CD14-positive monocyte (primary cell): Measurements from ENCODE around the gene IMMP2L. TPM values are rescaled to one million over a fixed set of nuclear protein-coding genes. Genes with fewer than 3 reads are reported as not detected.

Source experiments
- DNase-seq, 3 donors: peaks; one replicate each; pipeline ENCODE4 v3.0.0-alpha.2; 2011 to 2022
- H2AFZ ChIP-seq: 2 replicates; pipeline ENCODE4 v1.6.0; 2012; ENCODE audit warnings: mild to moderate bottlenecking, low read depth, low read length, inconsistent platforms; ENCODE audit not compliant: insufficient read depth, poor library complexity, severe bottlenecking
- H3K27ac ChIP-seq, 2 donors: 1 replicate in 1 of 2; 2 replicates in 1 of 2; pipeline ENCODE4 v1.5.1; 2012 to 2013; ENCODE audit warnings: low read length in 2 of 2, control low read depth in 1 of 2, inconsistent platforms in 1 of 2, low read depth in 1 of 2, mild to moderate bottlenecking in 1 of 2
- H3K27me3 ChIP-seq, 2 donors: one replicate each; pipeline versions ENCODE4 v1.6.0 to v1.6.1; 2011 to 2013; ENCODE audit warnings: low read length in 2 of 2; ENCODE audit not compliant: control insufficient read depth in 2 of 2, insufficient read depth in 2 of 2
- H3K36me3 ChIP-seq, 2 donors: replicated peaks in 1 of 2; 1 replicate in 1 of 2; 2 replicates in 1 of 2; pipeline versions ENCODE4 v1.5.1 to v1.6.1; 2012 to 2013; ENCODE audit warnings: low read length in 2 of 2, control low read depth in 1 of 2, inconsistent platforms in 1 of 2, mild to moderate bottlenecking in 1 of 2; ENCODE audit not compliant: insufficient read depth in 2 of 2, control insufficient read depth in 1 of 2
- H3K4me1 ChIP-seq, 2 donors: 1 replicate in 1 of 2; 2 replicates in 1 of 2; pipeline versions ENCODE4 v1.5.1 to v1.6.1; 2012 to 2013; ENCODE audit warnings: low read length in 2 of 2, control low read depth in 1 of 2, inconsistent platforms in 1 of 2, mild to moderate bottlenecking in 1 of 2, moderate library complexity in 1 of 2; ENCODE audit not compliant: insufficient read depth in 2 of 2, control insufficient read depth in 1 of 2
- H3K4me2 ChIP-seq: replicated peaks from 2 replicates; pipeline ENCODE3; 2012; ENCODE audit warnings: low read length, moderate library complexity, mild to moderate bottlenecking; ENCODE audit not compliant: poor library complexity, severe bottlenecking; ENCODE audit errors: extremely low read depth
- H3K4me3 ChIP-seq, 3 experiments: fragments of 200-600 bp in 1 of 3; sonication (generic) in 1 of 3; replicated peaks in 1 of 3; 1 replicate in 2 of 3; 2 replicates in 1 of 3; pipeline ENCODE4 v1.5.1; 2011 to 2013; ENCODE audit warnings: low read length in 3 of 3, mild to moderate bottlenecking in 3 of 3, control low read depth in 2 of 3, low read depth in 2 of 3, inconsistent platforms in 1 of 3, moderate library complexity in 1 of 3
- H3K79me2 ChIP-seq: 2 replicates; pipeline ENCODE4 v1.6.0; 2012; ENCODE audit warnings: mild to moderate bottlenecking, control low read depth, inconsistent platforms, low read length, moderate library complexity; ENCODE audit not compliant: insufficient read depth
- H3K9ac ChIP-seq: 2 replicates; pipeline ENCODE4 v1.6.0; 2017; ENCODE audit warnings: low read length, mild to moderate bottlenecking; ENCODE audit not compliant: insufficient read depth, poor library complexity, severe bottlenecking
- H3K9me3 ChIP-seq, 2 donors: replicated peaks in 1 of 2; 1 replicate in 1 of 2; 2 replicates in 1 of 2; pipeline versions ENCODE4 v1.5.1 to v1.6.1; 2012 to 2013; ENCODE audit warnings: low read length in 2 of 2, control low read depth in 1 of 2; ENCODE audit not compliant: control insufficient read depth in 1 of 2, insufficient read depth in 1 of 2
- H4K20me1 ChIP-seq: 2 replicates; pipeline ENCODE4 v1.6.0; 2012; ENCODE audit warnings: mild to moderate bottlenecking, low read length, control low read depth, moderate library complexity; ENCODE audit not compliant: insufficient read depth
- H3K27ac Mint-ChIP-seq, 7 donors: one replicate each; pipeline ENCODE4 v1.8.0; 2020; ENCODE audit warnings: mild to moderate bottlenecking in 7 of 7, mixed read lengths in 7 of 7, moderate library complexity in 6 of 7, inconsistent platforms in 2 of 7
- H3K27me3 Mint-ChIP-seq, 3 donors: one replicate each; pipeline ENCODE4 v1.8.0; 2021 to 2022; ENCODE audit warnings: low read depth in 3 of 3, mild to moderate bottlenecking in 3 of 3, mixed read lengths in 3 of 3, moderate library complexity in 3 of 3, inconsistent platforms in 1 of 3
- H3K36me3 Mint-ChIP-seq, 2 donors: one replicate each; pipeline ENCODE4 v1.8.0; 2020; ENCODE audit warnings: mixed read lengths in 2 of 2, inconsistent platforms in 1 of 2, mild to moderate bottlenecking in 1 of 2
- H3K4me1 Mint-ChIP-seq: one replicate; pipeline ENCODE4 v1.8.0; 2020; ENCODE audit warnings: mild to moderate bottlenecking, mixed read lengths
- H3K4me3 Mint-ChIP-seq, 2 donors: one replicate each; pipeline ENCODE4 v1.8.0; 2020; ENCODE audit warnings: mild to moderate bottlenecking in 2 of 2, mixed read lengths in 2 of 2, moderate library complexity in 1 of 2
- H3K9me3 Mint-ChIP-seq, 7 donors: one replicate each; pipeline ENCODE4 v1.8.0; 2020 to 2022; ENCODE audit warnings: mixed read lengths in 7 of 7, mild to moderate bottlenecking in 6 of 7, moderate library complexity in 6 of 7, inconsistent platforms in 2 of 7
- WGBS: methylation state at CpG from one replicate; pipeline ENCODE4 v1.1.5; 2013; ENCODE audit warnings: missing lambda C conversion rate; ENCODE audit not compliant: insufficient coverage; 5-methylcytosine and 5-hydroxymethylcytosine counted together
- intact Hi-C, 2 donors: fragments of 100-400 bp; cut with micrococcal nuclease; formaldehyde crosslinking; loops; one replicate each; pipeline versions ENCODE4 v1.15.0 to v1.15.1; 2023
- polyA plus RNA-seq, 3 donors: library from polyadenylated mRNA; depleted of rRNA in 1 of 3; unstranded in 2 of 3; stranded (reverse) in 1 of 3; fragments of 300-500 nt in 2 of 3; fragments of >200 nt in 1 of 3; fragmentation: Illumina TruSeq in 2 of 3; gene quantifications; 1 replicate in 2 of 3; 2 replicates in 1 of 3; pipeline ENCODE4 v1.2.3, GENCODE V29; 2012 to 2021
- TF ChIP-seq, protein P1 (sequence below): fragments of 200-600 bp; IDR thresholded peaks from one replicate; pipeline ENCODE4 v1.8.0; 2022; ENCODE audit warnings: antibody characterized with exemption, mild to moderate bottlenecking

Gene IMMP2L
- polyA plus RNA-seq, 3 donors, result 1.9 to 6.4 (median 6.2) TPM

DNA sequence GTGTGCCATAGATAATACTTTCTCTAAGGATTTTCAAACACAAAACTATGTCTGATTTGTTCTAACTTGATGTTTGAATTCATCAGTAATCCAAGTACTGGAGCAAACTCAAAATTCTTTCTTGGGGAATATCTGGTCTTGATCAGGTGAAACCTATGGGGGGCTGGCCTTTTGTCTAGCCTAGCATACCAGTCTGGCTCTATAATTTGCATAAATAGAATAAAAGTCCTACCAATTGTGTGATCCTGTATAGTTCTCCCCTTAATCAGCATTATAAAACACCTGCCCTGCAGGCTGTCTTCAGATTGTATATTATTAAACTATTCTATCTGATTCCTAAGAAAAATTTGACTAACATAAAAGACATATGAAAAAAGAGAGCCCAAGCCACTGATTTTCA lies 705.2 kb downstream of the IMMP2L start:
- intact Hi-C loops, result no loop called here
- no peak overlapping the region for H3K27ac Mint-ChIP-seq

DNA sequence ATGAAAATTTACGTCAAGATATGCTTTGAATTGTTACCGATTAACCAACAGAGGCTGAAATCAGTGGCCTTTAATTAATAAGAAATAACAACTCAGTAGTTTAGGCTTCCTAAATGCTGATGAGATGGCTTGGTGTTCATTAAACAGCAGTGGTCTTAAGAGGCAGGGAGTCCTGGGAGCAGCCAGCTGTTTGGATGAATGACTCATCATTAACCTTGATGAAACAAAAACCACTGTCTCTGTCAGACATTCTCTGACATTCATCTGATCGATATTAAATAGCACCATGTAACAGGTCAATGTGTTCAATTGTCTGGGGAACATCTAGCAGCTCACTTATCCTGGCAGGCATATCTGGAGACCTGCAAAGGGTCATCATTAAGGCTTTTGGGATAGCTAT lies 705.6 kb downstream of the IMMP2L start:
- 86% methylated on average over 1 of the region's 3 CpGs for WGBS
- Mint-ChIP-seq H3K27ac (no peak overlapping the region), H3K4me1 (no peaks in the 10 kb centered on the region), H3K9me3 (peaks cover 0 to 5% (median 0%) of the 10 kb centered on the region in 7 donors), H3K36me3 (no peaks in the 10 kb centered on the region), H3K27me3 (peaks cover 0 to 2% (median 0%) of the 10 kb centered on the region in 3 donors), H3K4me3 (no peak overlapping the region)
- Histone ChIP-seq H3K27ac (no peak overlapping the region), H3K36me3 (no peaks in the 10 kb centered on the region), H2AFZ (no peak overlapping the region), H3K79me2 (no peaks in the 10 kb centered on the region), H3K9me3 (no peaks in the 10 kb centered on the region), H3K9ac (no peak overlapping the region), H4K20me1 (no peaks in the 10 kb centered on the region), H3K4me3 (no peak overlapping the region), H3K27me3 (no peaks in the 10 kb centered on the region), H3K4me1 (no peaks in the 10 kb centered on the region), H3K4me2 (no peak overlapping the region)
- intact Hi-C loops, result no loop called here
- DNase-seq, result no peak
- TF ChIP-seq, protein P1, sequence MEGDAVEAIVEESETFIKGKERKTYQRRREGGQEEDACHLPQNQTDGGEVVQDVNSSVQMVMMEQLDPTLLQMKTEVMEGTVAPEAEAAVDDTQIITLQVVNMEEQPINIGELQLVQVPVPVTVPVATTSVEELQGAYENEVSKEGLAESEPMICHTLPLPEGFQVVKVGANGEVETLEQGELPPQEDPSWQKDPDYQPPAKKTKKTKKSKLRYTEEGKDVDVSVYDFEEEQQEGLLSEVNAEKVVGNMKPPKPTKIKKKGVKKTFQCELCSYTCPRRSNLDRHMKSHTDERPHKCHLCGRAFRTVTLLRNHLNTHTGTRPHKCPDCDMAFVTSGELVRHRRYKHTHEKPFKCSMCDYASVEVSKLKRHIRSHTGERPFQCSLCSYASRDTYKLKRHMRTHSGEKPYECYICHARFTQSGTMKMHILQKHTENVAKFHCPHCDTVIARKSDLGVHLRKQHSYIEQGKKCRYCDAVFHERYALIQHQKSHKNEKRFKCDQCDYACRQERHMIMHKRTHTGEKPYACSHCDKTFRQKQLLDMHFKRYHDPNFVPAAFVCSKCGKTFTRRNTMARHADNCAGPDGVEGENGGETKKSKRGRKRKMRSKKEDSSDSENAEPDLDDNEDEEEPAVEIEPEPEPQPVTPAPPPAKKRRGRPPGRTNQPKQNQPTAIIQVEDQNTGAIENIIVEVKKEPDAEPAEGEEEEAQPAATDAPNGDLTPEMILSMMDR, result no peak

More for the DNA sequence above, 705.2 kb downstream of the IMMP2L start:
- H3K9me3 Mint-ChIP-seq, result peaks cover 0 to 5% (median 0%) of the 10 kb centered on the region in 7 donors
- no peak overlapping the region for H3K4me3 Mint-ChIP-seq
- H2AFZ ChIP-seq, result no peak overlapping the region
- no peak overlapping the region for H3K27ac ChIP-seq
- H4K20me1 ChIP-seq, result no peaks in the 10 kb centered on the region
- H3K4me3 ChIP-seq, result no peak overlapping the region
- no peaks in the 10 kb centered on the region for H3K9me3 ChIP-seq
- H3K36me3 ChIP-seq, result no peaks in the 10 kb centered on the region
- peaks cover 0 to 2% (median 0%) of the 10 kb centered on the region in 3 donors for H3K27me3 Mint-ChIP-seq
- no peak overlapping the region for H3K4me2 ChIP-seq
- H3K4me1 ChIP-seq, result no peaks in the 10 kb centered on the region
- H3K9ac ChIP-seq, result no peak overlapping the region
- H3K4me1 Mint-ChIP-seq, result no peaks in the 10 kb centered on the region
- H3K27me3 ChIP-seq, result no peaks in the 10 kb centered on the region
- TF ChIP-seq, protein P1, result no peak
- no peaks in the 10 kb centered on the region for H3K79me2 ChIP-seq
- no peak for DNase-seq
- no peaks in the 10 kb centered on the region for H3K36me3 Mint-ChIP-seq
